SU-DHL-6 (cell line): ENCODE data around the gene CSTB.

ENCODE experiments used
- H2AFZ ChIP-seq: fragments of 200-600 bp; sonication (generic); 2 replicates; pipeline ENCODE4 v1.6.1; 2014; ENCODE audit warnings: low read depth, mild to moderate bottlenecking, moderate library complexity, mixed read lengths, antibody characterized with exemption, low read length; ENCODE audit not compliant: severe bottlenecking
- H3F3A ChIP-seq: fragments of 200-600 bp; shearing (Covaris generic); 2 replicates; pipeline ENCODE4 v1.6.0; 2016; ENCODE audit warnings: antibody characterized with exemption, mild to moderate bottlenecking; ENCODE audit not compliant: insufficient read depth
- H3K27ac ChIP-seq: fragments of 200-600 bp; sonication (generic); 2 replicates; pipeline ENCODE4 v1.5.1; 2016; ENCODE audit warnings: low read depth, mild to moderate bottlenecking, low read length, moderate library complexity, mixed read lengths
- H3K27me3 ChIP-seq: fragments of 200-600 bp; sonication (generic), shearing (Covaris generic); 2 replicates; pipeline ENCODE4 v1.6.0; 2014; ENCODE audit warnings: mild to moderate bottlenecking, low read length
- H3K36me3 ChIP-seq: fragments of 200-600 bp; sonication (generic); 2 replicates; pipeline ENCODE4 v1.6.1; 2014; ENCODE audit warnings: mild to moderate bottlenecking, low read length, mixed read lengths
- H3K4me2 ChIP-seq: fragments of 300-600, 200-600 bp; shearing (Covaris generic), sonication (generic); 2 replicates; pipeline ENCODE4 v1.6.0; 2014; ENCODE audit warnings: low read length, low read depth, mild to moderate bottlenecking; ENCODE audit not compliant: poor library complexity, severe bottlenecking
- H3K4me3 ChIP-seq: fragments of 200-600 bp; sonication (generic); 2 replicates; pipeline ENCODE4 v1.5.1; 2014; ENCODE audit warnings: antibody characterized with exemption, low read length, mild to moderate bottlenecking, mixed read lengths; ENCODE audit not compliant: insufficient read depth, poor library complexity, severe bottlenecking
- H3K79me2 ChIP-seq: fragments of 200-600 bp; sonication (generic); 2 replicates; pipeline ENCODE4 v1.6.1; 2014; ENCODE audit warnings: mild to moderate bottlenecking, low read length, moderate library complexity; ENCODE audit not compliant: insufficient read depth
- H3K9ac ChIP-seq: fragments of 200-600 bp; sonication (generic); 2 replicates; pipeline ENCODE4 v1.7.0; 2014; ENCODE audit warnings: mild to moderate bottlenecking, low read length
- H3K9me2 ChIP-seq: fragments of 200-600 bp; sonication (generic); replicated peaks from 2 replicates; pipeline ENCODE4 v1.6.1; 2014; ENCODE audit warnings: low read length; ENCODE audit not compliant: insufficient read depth
- H3K9me3 ChIP-seq: fragments of 200-600 bp; sonication (generic); 2 replicates; pipeline ENCODE4 v1.6.1; 2014; ENCODE audit warnings: low read length, mixed read lengths; ENCODE audit not compliant: insufficient read depth
- H4K20me1 ChIP-seq: fragments of 200-600 bp; sonication (generic); 2 replicates; pipeline ENCODE4 v1.6.1; 2014; ENCODE audit warnings: low read depth, mild to moderate bottlenecking, antibody characterized with exemption, low read length, moderate library complexity, mixed read lengths
- EZH2phosphoT487 ChIP-seq: fragments of 200-600 bp; sonication (generic), shearing (Covaris generic); conservative IDR thresholded peaks from 2 replicates; pipeline ENCODE4 v1.6.1; 2018; ENCODE audit warnings: mild to moderate bottlenecking, antibody characterized with exemption, low read length, moderate library complexity, mixed read lengths
- TF ChIP-seq, protein P1 (sequence below): fragments of 200-600 bp; sonication (generic); IDR thresholded peaks from one replicate; pipeline ENCODE4 v1.5.1; 2017; ENCODE audit warnings: antibody characterized with exemption, mild to moderate bottlenecking, low read length, moderate library complexity; ENCODE audit not compliant: insufficient read depth, poor library complexity, severe bottlenecking

Gene CSTB

DNA sequence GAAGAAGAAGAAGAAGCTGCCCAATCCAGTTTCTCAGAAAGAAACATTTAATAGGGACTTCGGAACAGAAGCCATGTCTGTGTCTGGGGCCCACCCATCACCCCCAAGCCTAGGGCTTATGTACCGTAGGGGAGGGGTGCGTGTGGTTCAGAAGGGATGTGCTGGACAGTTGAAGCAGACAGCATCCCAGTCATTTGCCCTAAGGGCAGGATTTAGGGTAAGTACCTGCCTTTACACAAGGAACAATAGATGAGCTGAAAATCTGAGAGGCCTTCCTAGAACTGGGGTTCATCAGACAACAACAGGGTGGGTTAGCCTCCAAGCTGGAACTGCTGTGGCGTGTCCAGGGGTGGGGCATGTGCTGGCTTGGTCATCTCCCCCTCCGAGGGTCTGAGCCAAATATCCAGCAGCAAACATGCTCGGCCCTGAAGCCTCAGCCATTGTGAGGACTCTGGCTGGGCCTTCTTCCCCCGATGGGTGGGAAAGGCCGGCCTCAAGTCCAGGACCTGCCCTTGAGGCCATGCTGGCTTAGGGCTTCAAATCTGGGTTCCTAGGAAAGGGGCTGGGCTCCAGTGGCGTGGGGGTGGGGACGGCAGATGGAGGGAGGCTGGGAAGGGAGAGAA is 12.1 kb downstream of the CSTB start:
- Histone ChIP-seq H3K27ac (no peak overlapping the region), H3K79me2 (no peaks in the 10 kb centered on the region), H3K4me2 (no peak overlapping the region), H3K9ac (no peak overlapping the region), H3F3A (no peaks in the 10 kb centered on the region), H3K27me3 (no peaks in the 10 kb centered on the region), H3K36me3 (no peaks in the 10 kb centered on the region), H4K20me1 (no peaks in the 10 kb centered on the region), H3K9me2 (no peaks in the 10 kb centered on the region), H2AFZ (no peak overlapping the region), H3K9me3 (no peaks in the 10 kb centered on the region), H3K4me3 (no peak overlapping the region)
- TF ChIP-seq, protein P1, sequence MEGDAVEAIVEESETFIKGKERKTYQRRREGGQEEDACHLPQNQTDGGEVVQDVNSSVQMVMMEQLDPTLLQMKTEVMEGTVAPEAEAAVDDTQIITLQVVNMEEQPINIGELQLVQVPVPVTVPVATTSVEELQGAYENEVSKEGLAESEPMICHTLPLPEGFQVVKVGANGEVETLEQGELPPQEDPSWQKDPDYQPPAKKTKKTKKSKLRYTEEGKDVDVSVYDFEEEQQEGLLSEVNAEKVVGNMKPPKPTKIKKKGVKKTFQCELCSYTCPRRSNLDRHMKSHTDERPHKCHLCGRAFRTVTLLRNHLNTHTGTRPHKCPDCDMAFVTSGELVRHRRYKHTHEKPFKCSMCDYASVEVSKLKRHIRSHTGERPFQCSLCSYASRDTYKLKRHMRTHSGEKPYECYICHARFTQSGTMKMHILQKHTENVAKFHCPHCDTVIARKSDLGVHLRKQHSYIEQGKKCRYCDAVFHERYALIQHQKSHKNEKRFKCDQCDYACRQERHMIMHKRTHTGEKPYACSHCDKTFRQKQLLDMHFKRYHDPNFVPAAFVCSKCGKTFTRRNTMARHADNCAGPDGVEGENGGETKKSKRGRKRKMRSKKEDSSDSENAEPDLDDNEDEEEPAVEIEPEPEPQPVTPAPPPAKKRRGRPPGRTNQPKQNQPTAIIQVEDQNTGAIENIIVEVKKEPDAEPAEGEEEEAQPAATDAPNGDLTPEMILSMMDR = no peak
- no peak for TF ChIP-seq EZH2phosphoT487

DNA sequence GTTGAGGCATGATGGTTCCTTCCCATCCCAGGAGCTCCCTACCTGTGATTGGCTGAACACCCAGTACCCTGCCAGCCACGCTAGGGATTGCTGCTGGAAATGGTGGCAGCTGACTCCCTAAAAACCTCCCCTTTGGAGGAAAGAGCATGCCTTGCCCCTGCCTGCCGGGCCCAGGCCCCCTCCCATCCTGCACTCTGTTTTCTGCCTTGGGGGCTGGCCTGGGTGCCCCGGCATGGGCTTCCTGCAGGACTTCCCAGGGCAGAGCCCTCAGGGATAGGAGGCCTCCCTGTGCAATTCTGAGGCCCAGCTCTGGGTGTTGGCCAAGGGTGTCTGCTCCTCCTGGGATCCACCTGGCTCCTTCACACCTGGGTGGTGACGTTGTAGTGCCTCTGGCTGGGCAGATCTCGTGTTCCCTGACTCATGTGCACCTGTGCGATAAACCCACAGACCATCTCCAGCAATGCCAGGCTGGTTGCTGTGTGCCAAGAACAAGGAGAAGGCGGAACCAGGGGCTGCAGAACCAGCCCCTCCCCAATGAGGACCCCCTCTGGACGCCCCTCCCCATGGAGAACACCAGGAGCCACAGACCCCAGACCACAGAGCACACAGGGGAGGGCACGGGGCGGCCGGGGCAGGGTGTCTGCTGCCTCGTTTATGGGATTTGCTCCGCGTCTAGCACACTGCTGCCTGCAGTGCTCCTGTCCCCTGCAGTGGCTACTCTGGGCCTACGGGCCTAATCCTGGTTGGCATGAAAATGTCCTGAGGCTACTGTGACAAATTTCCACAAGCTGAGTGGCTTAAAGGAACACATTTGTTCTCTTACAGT is 13.6 kb downstream of the CSTB start:
- no peak overlapping the region for H3K4me2 ChIP-seq
- no peaks in the 10 kb centered on the region for H3K9me2 ChIP-seq
- no peaks in the 10 kb centered on the region for H3K79me2 ChIP-seq
- no peaks in the 10 kb centered on the region for H3K9me3 ChIP-seq
- H4K20me1 ChIP-seq = no peaks in the 10 kb centered on the region
- H3K4me3 ChIP-seq = no peak overlapping the region
- TF ChIP-seq, protein P1 = no peak
- TF ChIP-seq EZH2phosphoT487 = no peak
- no peaks in the 10 kb centered on the region for H3K36me3 ChIP-seq
- H2AFZ ChIP-seq = no peak overlapping the region
- H3K27ac ChIP-seq = no peak overlapping the region
- no peak overlapping the region for H3K9ac ChIP-seq
- H3F3A ChIP-seq = no peaks in the 10 kb centered on the region
- no peaks in the 10 kb centered on the region for H3K27me3 ChIP-seq

DNA sequence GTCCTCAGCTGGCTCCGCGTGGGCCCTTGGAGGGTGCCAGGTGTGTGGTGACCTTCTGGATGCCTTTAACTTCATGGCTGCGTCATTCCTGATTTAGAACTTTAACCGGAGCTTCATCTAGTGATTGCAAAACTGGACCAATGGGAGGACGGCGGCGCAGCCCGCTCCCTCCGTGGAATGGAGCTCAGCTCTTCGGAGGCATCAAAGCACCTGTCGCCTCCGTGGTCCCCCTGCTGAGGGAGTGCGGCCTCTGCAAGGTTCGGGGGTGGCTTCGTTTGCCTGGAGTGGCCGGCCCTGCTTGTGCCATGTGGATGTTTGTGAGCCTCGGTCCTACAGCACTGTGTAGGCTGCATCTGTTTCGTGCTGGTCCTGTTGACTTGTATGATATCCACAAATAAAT is 14.2 kb downstream of the CSTB start:
- Histone ChIP-seq H3K79me2 (no peaks in the 10 kb centered on the region), H3K27ac (no peak overlapping the region), H3K9me3 (no peaks in the 10 kb centered on the region), H3F3A (no peaks in the 10 kb centered on the region), H3K4me3 (no peak overlapping the region), H3K9ac (no peak overlapping the region), H3K9me2 (no peaks in the 10 kb centered on the region), H4K20me1 (no peaks in the 10 kb centered on the region), H2AFZ (no peak overlapping the region), H3K27me3 (no peaks in the 10 kb centered on the region), H3K4me2 (no peak overlapping the region), H3K36me3 (no peaks in the 10 kb centered on the region)
- TF ChIP-seq, protein P1 = no peak
- no peak for TF ChIP-seq EZH2phosphoT487
